Fibroblast of lung (primary cell): ENCODE results near the gene IL1F10. TPM values are rescaled to one million over a fixed set of nuclear protein-coding genes. Genes with fewer than 3 reads are reported as not detected.

Experiments used
- DNase-seq, 2 donors: peaks; one replicate each; pipeline versions ENCODE4 v3.0.0 to v3.0.0-alpha.2; 2010; ENCODE audit warnings: low read depth in 2 of 2
- H2AFZ ChIP-seq: 2 replicates; pipeline ENCODE4 v1.5.1; 2012; ENCODE audit warnings: low read length, control low read depth, inconsistent platforms
- H3K27ac ChIP-seq: 2 replicates; pipeline ENCODE4 v1.5.1; 2011; ENCODE audit warnings: low read length, control low read depth; ENCODE audit not compliant: insufficient read depth
- H3K27me3 ChIP-seq: 2 replicates; pipeline ENCODE4 v1.5.1; 2011; ENCODE audit warnings: mild to moderate bottlenecking, low read length; ENCODE audit not compliant: control insufficient read depth, insufficient read depth
- H3K36me3 ChIP-seq: 2 replicates; pipeline ENCODE4 v1.5.1; 2011; ENCODE audit warnings: low read length; ENCODE audit not compliant: control insufficient read depth, insufficient read depth
- H3K4me1 ChIP-seq: 2 replicates; pipeline ENCODE4 v1.5.1; 2011; ENCODE audit warnings: low read length; ENCODE audit not compliant: control insufficient read depth, insufficient read depth; ENCODE audit errors: extremely low read depth
- H3K4me2 ChIP-seq: 2 replicates; pipeline ENCODE4 v1.5.1; 2011; ENCODE audit warnings: low read length, control low read depth; ENCODE audit not compliant: insufficient read depth; ENCODE audit errors: extremely low read depth
- H3K4me3 ChIP-seq, 4 experiments: fragments of 200-600 bp in 1 of 4; sonication (generic) in 1 of 4; replicated peaks in 1 of 4; 2 replicates each; pipeline ENCODE4 v1.5.1; 2011 to 2016; ENCODE audit warnings: low read length in 4 of 4, low read depth in 3 of 4, mild to moderate bottlenecking in 3 of 4, control low read depth in 2 of 4, inconsistent platforms in 1 of 4, mixed read lengths in 1 of 4; ENCODE audit not compliant: insufficient read depth in 1 of 4; ENCODE audit errors: control extremely low read depth in 1 of 4
- H3K79me2 ChIP-seq: 2 replicates; pipeline ENCODE4 v1.5.1; 2012; ENCODE audit warnings: mild to moderate bottlenecking, low read length, inconsistent platforms; ENCODE audit not compliant: control insufficient read depth, insufficient read depth
- H3K9ac ChIP-seq: 2 replicates; pipeline ENCODE4 v1.5.1; 2011; ENCODE audit warnings: mild to moderate bottlenecking, low read length, control low read depth; ENCODE audit not compliant: insufficient read depth
- H3K9me3 ChIP-seq: 2 replicates; pipeline ENCODE4 v1.5.1; 2012; ENCODE audit warnings: low read depth, low read length; ENCODE audit not compliant: control insufficient read depth, insufficient read depth
- H4K20me1 ChIP-seq: 2 replicates; pipeline ENCODE4 v1.5.1; 2011; ENCODE audit warnings: low read length; ENCODE audit not compliant: control insufficient read depth, insufficient read depth; ENCODE audit errors: extremely low read depth
- CTCF ChIP-seq, 2 donors: IDR thresholded peaks in 1 of 2; conservative IDR thresholded peaks in 1 of 2; 1 replicate in 1 of 2; 2 replicates in 1 of 2; pipeline ENCODE4 v1.5.1; 2011 to 2012; ENCODE audit warnings: low read length in 2 of 2, control low read depth in 1 of 2, inconsistent platforms in 1 of 2, low read depth in 1 of 2, mild to moderate bottlenecking in 1 of 2
- EZH2 ChIP-seq: IDR thresholded peaks from 2 replicates; pipeline ENCODE4 v1.5.1; 2012; ENCODE audit warnings: low read length, control low read depth, mild to moderate bottlenecking; ENCODE audit errors: missing control alignments
- polyA plus RNA-seq, 2 donors: library from polyadenylated mRNA; depleted of rRNA in 1 of 2; stranded (reverse) in 1 of 2; unstranded in 1 of 2; fragments of >200 nt; gene quantifications; 2 replicates each; pipeline ENCODE4 v1.2.1, GENCODE V29; 2011 to 2012; ENCODE audit warnings: missing spikeins in 1 of 2
- total RNA-seq: library from RNA; depleted of rRNA; stranded (reverse); fragments of >200 nt; gene quantifications from 2 replicates; pipeline ENCODE4 v1.2.1, GENCODE V29; 2014

The IL1F10 gene
- total and polyA plus RNA-seq, 2 donors (not counting 1 experiment from before 2014, with no cell fraction given) = not detected

DNA sequence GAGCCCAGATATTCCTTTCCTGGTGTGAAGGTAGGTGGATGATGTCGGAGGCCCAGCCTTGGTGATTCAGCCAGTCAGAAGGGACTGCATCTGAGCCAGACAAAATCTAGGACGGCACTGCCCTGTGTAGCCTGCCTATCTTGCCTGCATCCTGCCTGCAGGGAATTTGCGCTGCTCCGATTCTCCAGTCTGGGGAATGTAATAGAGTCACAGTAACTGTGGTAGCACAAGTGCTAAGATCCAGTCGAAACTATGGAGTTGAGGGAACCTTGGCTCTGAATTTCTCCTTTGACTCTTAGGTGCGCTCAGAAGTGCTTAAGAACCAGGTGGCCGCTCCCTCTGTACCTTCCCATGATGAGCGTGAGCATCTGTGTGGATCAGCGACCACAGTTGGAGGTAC, 31.0 kb upstream of the IL1F10 start:
- H3K9ac ChIP-seq = no peak overlapping the region
- TF ChIP-seq CTCF (conservative IDR thresholded peaks at IDR 0.05 in 1 of 2, IDR thresholded peaks at IDR 0.05 in 1 of 2; ENCODE audit: low read depth in 1 of 2, low read length in 2 of 2) (no peak), EZH2 (no peak)

DNA sequence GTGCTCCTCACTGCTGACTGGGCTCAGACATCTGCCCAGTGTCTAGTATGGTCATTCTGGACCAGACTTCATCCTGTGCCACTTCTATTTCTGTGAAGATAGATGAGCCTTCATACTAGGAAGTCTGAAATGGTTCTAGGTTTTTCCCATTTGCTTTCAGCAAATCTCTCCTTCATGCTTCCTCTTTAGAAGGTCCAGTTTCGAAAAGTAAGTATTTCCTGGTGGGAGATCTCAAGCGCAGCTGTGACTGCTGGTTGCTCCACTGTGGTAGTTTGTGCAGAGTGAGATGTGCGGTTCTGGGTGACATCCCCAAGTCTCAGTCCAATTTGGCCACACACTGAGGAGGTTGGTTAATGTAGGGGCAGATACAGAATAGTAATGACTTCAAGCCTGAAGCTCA, 29.5 kb upstream of the IL1F10 start:
- H2AFZ ChIP-seq = no peak overlapping the region
- H3K27ac ChIP-seq = no peak overlapping the region
- H3K4me2 ChIP-seq = no peak overlapping the region
- no peak overlapping the region for H3K4me3 ChIP-seq
- no peak overlapping the region for H3K9ac ChIP-seq
- H3K27me3 ChIP-seq = peaks cover 3% of the 10 kb centered on the region
- H3K36me3 ChIP-seq = no peaks in the 10 kb centered on the region
- H4K20me1 ChIP-seq = no peaks in the 10 kb centered on the region
- DNase-seq = no peak
- no peaks in the 10 kb centered on the region for H3K79me2 ChIP-seq
- H3K4me1 ChIP-seq = no peaks in the 10 kb centered on the region
- TF ChIP-seq CTCF (conservative IDR thresholded peaks at IDR 0.05 in 1 of 2, IDR thresholded peaks at IDR 0.05 in 1 of 2; ENCODE audit: low read depth in 1 of 2, low read length in 2 of 2) (no peak), EZH2 (no peak)
- H3K9me3 ChIP-seq = no peaks in the 10 kb centered on the region

More for the DNA sequence above, 31.0 kb upstream of the IL1F10 start:
- no peak overlapping the region for H3K27ac ChIP-seq
- no peaks in the 10 kb centered on the region for H3K79me2 ChIP-seq
- no peaks in the 10 kb centered on the region for H4K20me1 ChIP-seq
- no peak overlapping the region for H3K4me2 ChIP-seq
- peaks cover 3% of the 10 kb centered on the region for H3K27me3 ChIP-seq
- no peaks in the 10 kb centered on the region for H3K36me3 ChIP-seq
- no peak for DNase-seq
- no peak overlapping the region for H2AFZ ChIP-seq
- no peak overlapping the region for H3K4me3 ChIP-seq
- no peaks in the 10 kb centered on the region for H3K4me1 ChIP-seq
- H3K9me3 ChIP-seq = no peaks in the 10 kb centered on the region

DNA sequence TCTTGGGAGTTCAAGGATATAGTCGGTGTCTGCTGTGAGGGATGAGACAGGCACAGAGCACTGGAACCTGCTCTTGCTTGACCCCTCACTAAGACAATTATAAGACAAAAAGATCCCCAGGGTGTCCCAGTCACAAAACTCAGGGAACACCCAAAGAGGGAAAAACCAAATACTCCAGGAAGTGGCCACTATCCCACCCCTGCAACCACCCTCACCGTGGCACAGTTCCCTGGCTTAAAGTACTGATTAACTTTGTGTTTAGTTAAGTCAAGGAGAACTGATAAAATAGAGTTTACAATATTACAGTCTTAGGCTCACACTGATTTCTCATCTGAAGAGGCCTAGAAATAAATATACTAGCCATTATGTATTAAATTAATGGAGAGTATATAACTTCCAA, 28.6 kb upstream of the IL1F10 start:
- no peaks in the 10 kb centered on the region for H3K9me3 ChIP-seq
- DNase-seq = no peak
- peaks cover 3% of the 10 kb centered on the region for H3K27me3 ChIP-seq

More for the DNA sequence above, 28.6 kb upstream of the IL1F10 start:
- Histone ChIP-seq H3K79me2 (no peaks in the 10 kb centered on the region), H3K4me3 (no peak overlapping the region), H3K9ac (no peak overlapping the region), H3K4me1 (no peaks in the 10 kb centered on the region), H3K4me2 (no peak overlapping the region), H3K27ac (no peak overlapping the region), H3K36me3 (no peaks in the 10 kb centered on the region), H2AFZ (no peak overlapping the region), H4K20me1 (no peaks in the 10 kb centered on the region)
- TF ChIP-seq EZH2 (no peak), CTCF (conservative IDR thresholded peaks at IDR 0.05 in 1 of 2, IDR thresholded peaks at IDR 0.05 in 1 of 2; ENCODE audit: low read depth in 1 of 2, low read length in 2 of 2) (no peak)
